Measurements from ENCODE around the gene CASP9.
"Not testable (repeated sequence)": the region's sequence is repeated elsewhere in the genome, so short reads cannot be mapped to it uniquely, and the experiment has no call there.

DNA sequence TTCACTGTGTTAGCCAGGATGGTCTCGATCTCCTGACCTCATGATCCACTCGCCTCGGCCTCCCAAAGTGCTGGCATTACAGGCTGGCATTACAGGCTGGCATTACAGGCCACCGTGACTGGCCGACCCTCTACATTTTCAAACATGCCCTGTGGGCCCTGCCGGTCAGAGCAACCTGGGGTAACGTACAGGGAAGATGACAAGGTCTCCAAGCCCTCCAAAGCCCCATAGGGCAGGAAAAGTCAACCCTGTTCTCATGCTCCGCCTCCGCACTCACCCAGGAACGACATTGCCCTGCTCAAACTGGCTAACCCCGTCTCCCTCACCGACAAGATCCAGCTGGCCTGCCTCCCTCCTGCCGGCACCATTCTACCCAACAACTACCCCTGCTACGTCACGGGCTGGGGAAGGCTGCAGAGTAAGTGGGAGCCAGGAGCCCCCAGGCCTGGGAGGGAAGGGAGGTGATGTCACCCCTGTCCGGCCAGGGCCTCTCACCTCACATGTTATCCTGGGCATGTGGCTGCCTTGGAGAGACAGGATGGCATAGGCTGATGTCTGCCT lies 41.0 kb downstream of the CASP9 start:
- TF ChIP-seq, protein P1, sequence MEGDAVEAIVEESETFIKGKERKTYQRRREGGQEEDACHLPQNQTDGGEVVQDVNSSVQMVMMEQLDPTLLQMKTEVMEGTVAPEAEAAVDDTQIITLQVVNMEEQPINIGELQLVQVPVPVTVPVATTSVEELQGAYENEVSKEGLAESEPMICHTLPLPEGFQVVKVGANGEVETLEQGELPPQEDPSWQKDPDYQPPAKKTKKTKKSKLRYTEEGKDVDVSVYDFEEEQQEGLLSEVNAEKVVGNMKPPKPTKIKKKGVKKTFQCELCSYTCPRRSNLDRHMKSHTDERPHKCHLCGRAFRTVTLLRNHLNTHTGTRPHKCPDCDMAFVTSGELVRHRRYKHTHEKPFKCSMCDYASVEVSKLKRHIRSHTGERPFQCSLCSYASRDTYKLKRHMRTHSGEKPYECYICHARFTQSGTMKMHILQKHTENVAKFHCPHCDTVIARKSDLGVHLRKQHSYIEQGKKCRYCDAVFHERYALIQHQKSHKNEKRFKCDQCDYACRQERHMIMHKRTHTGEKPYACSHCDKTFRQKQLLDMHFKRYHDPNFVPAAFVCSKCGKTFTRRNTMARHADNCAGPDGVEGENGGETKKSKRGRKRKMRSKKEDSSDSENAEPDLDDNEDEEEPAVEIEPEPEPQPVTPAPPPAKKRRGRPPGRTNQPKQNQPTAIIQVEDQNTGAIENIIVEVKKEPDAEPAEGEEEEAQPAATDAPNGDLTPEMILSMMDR (IDR thresholded peaks at IDR 0.05), result not testable (repeated sequence)
- TF ChIP-seq POLR2A (IDR thresholded peaks at IDR 0.05), result not testable (repeated sequence)
